Common myeloid progenitor, CD34-positive (primary cell): ENCODE measurements around the gene ZNF536.

Experiments
- CTCF ChIA-PET: fragments of 350-600 bp; sonication (Branson Sonifier 250); formaldehyde crosslinking; loops from one replicate; lab custom pipeline; 2021; ENCODE audit warnings: antibody characterized with exemption; lab: Charles Lee
- POLR2A ChIA-PET: fragments of 350-600 bp; sonication (Branson Sonifier 250); formaldehyde crosslinking; loops from one replicate; lab custom pipeline; 2021; ENCODE audit warnings: antibody characterized with exemption; lab: Charles Lee
- DNase-seq, 3 donors: peaks; one replicate each; pipeline versions ENCODE4 v3.0.0 to v3.0.0-alpha.2; 2013
- H3K27ac ChIP-seq, 2 experiments: 1 replicate in 1 of 2; 2 replicates in 1 of 2; pipeline ENCODE4 v1.7.0; 2013; ENCODE audit warnings: inconsistent platforms in 2 of 2, low read length in 2 of 2, mild to moderate bottlenecking in 2 of 2, low read depth in 1 of 2, moderate library complexity in 1 of 2; ENCODE audit not compliant: severe bottlenecking in 2 of 2, insufficient read depth in 1 of 2, poor library complexity in 1 of 2
- H3K27me3 ChIP-seq, 5 experiments: replicated peaks in 2 of 5; 1 replicate in 3 of 5; 2 replicates in 2 of 5; pipeline versions ENCODE4 v1.6.1 to v1.7.0; 2013; ENCODE audit warnings: low read length in 4 of 5, mild to moderate bottlenecking in 2 of 5, moderate library complexity in 2 of 5, inconsistent platforms in 1 of 5; ENCODE audit not compliant: insufficient read depth in 5 of 5, control insufficient read depth in 4 of 5
- H3K36me3 ChIP-seq, 4 experiments: 1 replicate in 2 of 4; 2 replicates in 2 of 4; pipeline versions ENCODE4 v1.6.1 to v1.7.0; 2013; ENCODE audit warnings: low read length in 3 of 4, control low read depth in 1 of 4, mild to moderate bottlenecking in 1 of 4; ENCODE audit not compliant: control insufficient read depth in 4 of 4, insufficient read depth in 4 of 4
- H3K4me1 ChIP-seq, 4 experiments: 1 replicate in 3 of 4; 2 replicates in 1 of 4; pipeline versions ENCODE4 v1.6.1 to v1.7.1; 2013; ENCODE audit warnings: low read length in 3 of 4, mild to moderate bottlenecking in 3 of 4, control low read depth in 1 of 4, inconsistent platforms in 1 of 4, moderate library complexity in 1 of 4; ENCODE audit not compliant: control insufficient read depth in 4 of 4, insufficient read depth in 4 of 4; ENCODE audit errors: control extremely low read depth in 1 of 4
- H3K4me3 ChIP-seq, 7 experiments: 1 replicate in 4 of 7; 2 replicates in 3 of 7; pipeline versions ENCODE4 v1.5.1 to v1.7.0; 2013; ENCODE audit warnings: mild to moderate bottlenecking in 7 of 7, low read length in 6 of 7, moderate library complexity in 6 of 7, inconsistent platforms in 2 of 7, low read depth in 2 of 7, control low read depth in 1 of 7; ENCODE audit not compliant: insufficient read depth in 4 of 7, control insufficient read depth in 1 of 7; ENCODE audit errors: extremely low read depth in 1 of 7
- H3K9me3 ChIP-seq, 5 experiments: 1 replicate in 4 of 5; 2 replicates in 1 of 5; pipeline versions ENCODE4 v1.6.1 to v1.7.1; 2013; ENCODE audit warnings: low read length in 4 of 5, mild to moderate bottlenecking in 2 of 5, inconsistent platforms in 1 of 5, low read depth in 1 of 5, moderate library complexity in 1 of 5; ENCODE audit not compliant: control insufficient read depth in 4 of 5, insufficient read depth in 2 of 5; ENCODE audit errors: control extremely low read depth in 1 of 5
- WGBS: methylation state at CpG from one replicate; pipeline ENCODE4 v1.1.5; 2013; ENCODE audit not compliant: insufficient coverage; 5-methylcytosine and 5-hydroxymethylcytosine counted together

Gene ZNF536

GRCh38 chr19:30403203-30403985, 31.2 kb downstream of the ZNF536 start:
- CTCF ChIA-PET, result no interaction called here
- no peak for DNase-seq
- Histone ChIP-seq H3K4me1 (no peaks in the 10 kb centered on the region), H3K27ac (no peak overlapping the region), H3K27me3 (peaks cover 0 to 51% (median 20%) of the 10 kb centered on the region in 5 experiments), H3K4me3 (no peak overlapping the region), H3K36me3 (no peaks in the 10 kb centered on the region), H3K9me3 (no peaks in the 10 kb centered on the region)
- 80% methylated on average over 9 of the region's 12 CpGs for WGBS
- POLR2A ChIA-PET, result no interaction called here

- peaks cover 0 to 42% (median 22%) of the 10 kb centered on the region in 5 experiments for H3K27me3 ChIP-seq
- CTCF ChIA-PET, result interaction anchor here (1.1 to 1.5 kb wide), 3 partner anchors 36 to 40 kb away, joined by 3 read pairs; no protein-coding TSS in a partner anchor
- no peak overlapping the region for H3K27ac ChIP-seq
- WGBS, result 51% methylated on average over 10 of the region's 13 CpGs
- H3K4me1 ChIP-seq, result no peaks in the 10 kb centered on the region
- POLR2A ChIA-PET, result no interaction called here
- H3K36me3 ChIP-seq, result no peaks in the 10 kb centered on the region
- no peaks in the 10 kb centered on the region for H3K9me3 ChIP-seq
- H3K4me3 ChIP-seq, result no peak overlapping the region
- peak; percentile 37 to 65 (median 57) for DNase-seq
Observed at GRCh38 chr19:30406220-30407067, 34.3 kb downstream of the ZNF536 start.

- Histone ChIP-seq H3K36me3 (no peaks in the 10 kb centered on the region), H3K27me3 (peaks cover 0 to 38% (median 17%) of the 10 kb centered on the region in 5 experiments), H3K4me3 (no peak overlapping the region), H3K27ac (no peak overlapping the region), H3K4me1 (no peaks in the 10 kb centered on the region), H3K9me3 (no peaks in the 10 kb centered on the region)
- POLR2A ChIA-PET, result no interaction called here
- no peak for DNase-seq
- WGBS, result 82% methylated on average over 8 of the region's 8 CpGs
- CTCF ChIA-PET, result interaction anchor here (1.1 to 1.5 kb wide), 2 partner anchors 38 to 41 kb away, joined by 3 read pairs; no protein-coding TSS in a partner anchor
Observed at GRCh38 chr19:30407068-30407709, 35.0 kb downstream of the ZNF536 start.

- no peaks in the 10 kb centered on the region for H3K4me1 ChIP-seq
- ChIA-PET POLR2A (no interaction called here), CTCF (no interaction called here)
- H3K27ac ChIP-seq, result no peak overlapping the region
- H3K9me3 ChIP-seq, result no peaks in the 10 kb centered on the region
- H3K4me3 ChIP-seq, result no peak overlapping the region
- WGBS, result 88% methylated on average over 2 of the region's 3 CpGs
- H3K36me3 ChIP-seq, result no peaks in the 10 kb centered on the region
- DNase-seq, result no peak
- H3K27me3 ChIP-seq, result peaks cover 2 to 32% (median 14%) of the 10 kb centered on the region in 5 experiments
Observed at GRCh38 chr19:30408734-30409301, 36.6 kb downstream of the ZNF536 start.

- peaks cover 0 to 3% (median 0%) of the 10 kb centered on the region in 5 experiments for H3K9me3 ChIP-seq
- peaks cover 2 to 25% (median 8%) of the 10 kb centered on the region in 5 experiments for H3K27me3 ChIP-seq
- H3K4me1 ChIP-seq, result no peaks in the 10 kb centered on the region
- H3K4me3 ChIP-seq, result no peak overlapping the region
- POLR2A ChIA-PET, result no interaction called here
- no peaks in the 10 kb centered on the region for H3K36me3 ChIP-seq
- no CpG with 5 or more reads among the region's 1 CpG for WGBS
- no peak overlapping the region for H3K27ac ChIP-seq
- no peak for DNase-seq
- CTCF ChIA-PET, result no interaction called here
Observed at GRCh38 chr19:30411714-30412113, 39.5 kb downstream of the ZNF536 start.

- Histone ChIP-seq H3K27ac (no peak overlapping the region), H3K9me3 (peaks cover 0 to 3% (median 0%) of the 10 kb centered on the region in 5 experiments), H3K4me3 (no peak overlapping the region), H3K27me3 (peaks cover 4 to 27% (median 8%) of the 10 kb centered on the region in 5 experiments), H3K4me1 (no peaks in the 10 kb centered on the region), H3K36me3 (no peaks in the 10 kb centered on the region)
- CTCF ChIA-PET, result no interaction called here
- POLR2A ChIA-PET, result no interaction called here
- no peak for DNase-seq
- WGBS, result 60% methylated on average over 1 of the region's 2 CpGs
Observed at GRCh38 chr19:30416375-30416774, 44.2 kb downstream of the ZNF536 start.
